ENCODE results near the gene CCDC194. TPM values are rescaled to one million over a fixed set of nuclear protein-coding genes. Genes with fewer than 3 reads are reported as not detected.

Gene CCDC194, protein sequence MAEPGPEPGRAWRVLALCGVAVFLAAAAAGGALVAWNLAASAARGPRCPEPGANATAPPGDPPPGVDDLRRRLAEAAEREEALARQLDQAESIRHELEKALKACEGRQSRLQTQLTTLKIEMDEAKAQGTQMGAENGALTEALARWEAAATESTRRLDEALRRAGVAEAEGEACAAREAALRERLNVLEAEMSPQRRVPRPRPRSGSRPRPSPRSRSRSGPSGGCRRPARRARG
- not detected in 2 replicates for total RNA-seq

DNA sequence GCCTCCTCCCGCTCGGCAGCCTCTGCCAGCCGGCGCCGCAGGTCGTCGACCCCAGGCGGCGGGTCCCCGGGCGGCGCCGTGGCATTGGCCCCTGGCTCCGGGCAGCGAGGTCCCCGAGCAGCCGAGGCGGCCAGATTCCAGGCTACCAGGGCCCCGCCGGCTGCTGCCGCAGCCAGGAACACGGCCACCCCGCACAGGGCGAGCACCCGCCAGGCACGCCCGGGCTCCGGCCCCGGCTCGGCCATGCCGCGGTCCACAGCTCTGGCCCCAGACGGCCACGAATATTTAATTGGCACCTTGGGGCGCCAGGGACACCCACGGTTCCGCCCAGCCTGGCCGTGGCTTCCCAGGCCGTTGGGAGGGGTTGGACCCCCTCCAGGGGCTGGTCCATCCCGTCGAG is at the start of gene CCDC194:
Gene CCDC194, minus strand, starts transcription at position 283 of the 400 bp plus-strand sequence. Its CDS starts 38 bp downstream, at position 245.

DNA sequence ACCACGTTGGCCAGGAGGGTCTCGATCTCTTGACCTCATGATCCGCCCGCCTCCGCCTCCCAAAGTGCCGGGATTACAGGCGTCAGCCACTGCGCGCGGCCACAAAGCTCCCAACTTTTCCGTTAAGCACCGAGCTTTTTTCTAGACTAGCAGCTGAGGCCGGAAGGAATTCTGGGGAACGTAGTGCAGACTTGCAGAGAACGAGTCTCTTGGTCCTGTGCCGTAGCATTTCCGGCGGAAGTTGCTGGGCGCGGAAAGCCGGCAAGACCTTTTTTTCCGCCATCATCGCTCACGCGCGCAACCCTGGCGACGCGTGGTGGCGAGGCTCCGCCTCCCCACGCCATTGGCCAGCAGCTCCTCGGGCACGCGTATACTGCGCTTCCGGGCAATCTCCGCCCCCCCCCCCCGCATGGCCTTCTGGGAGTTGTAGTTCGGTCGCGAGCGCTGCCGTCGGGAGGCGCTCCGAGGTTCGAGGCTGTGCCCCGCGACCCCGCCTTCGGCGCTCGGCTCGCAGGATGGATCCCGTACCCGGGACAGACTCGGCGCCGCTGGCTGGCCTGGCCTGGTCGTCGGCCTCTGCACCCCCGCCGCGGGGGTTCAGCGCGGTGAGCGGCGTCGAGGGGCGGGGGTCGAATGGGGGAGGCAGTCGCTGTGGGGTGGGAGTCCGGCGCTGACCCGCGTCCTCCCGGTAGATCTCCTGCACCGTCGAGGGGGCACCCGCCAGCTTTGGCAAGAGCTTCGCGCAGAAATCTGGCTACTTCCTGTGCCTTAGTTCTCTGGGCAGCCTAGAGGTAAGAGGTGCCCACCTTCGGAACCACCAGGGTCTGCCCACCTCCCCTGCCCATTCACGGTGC is 25.9 kb upstream of the CCDC194 start, which contains the start of gene MVB12A:
Gene MVB12A, plus strand, starts transcription at position 427 of the 854 bp plus-strand sequence. Its CDS starts 89 bp downstream, at position 516.

DNA sequence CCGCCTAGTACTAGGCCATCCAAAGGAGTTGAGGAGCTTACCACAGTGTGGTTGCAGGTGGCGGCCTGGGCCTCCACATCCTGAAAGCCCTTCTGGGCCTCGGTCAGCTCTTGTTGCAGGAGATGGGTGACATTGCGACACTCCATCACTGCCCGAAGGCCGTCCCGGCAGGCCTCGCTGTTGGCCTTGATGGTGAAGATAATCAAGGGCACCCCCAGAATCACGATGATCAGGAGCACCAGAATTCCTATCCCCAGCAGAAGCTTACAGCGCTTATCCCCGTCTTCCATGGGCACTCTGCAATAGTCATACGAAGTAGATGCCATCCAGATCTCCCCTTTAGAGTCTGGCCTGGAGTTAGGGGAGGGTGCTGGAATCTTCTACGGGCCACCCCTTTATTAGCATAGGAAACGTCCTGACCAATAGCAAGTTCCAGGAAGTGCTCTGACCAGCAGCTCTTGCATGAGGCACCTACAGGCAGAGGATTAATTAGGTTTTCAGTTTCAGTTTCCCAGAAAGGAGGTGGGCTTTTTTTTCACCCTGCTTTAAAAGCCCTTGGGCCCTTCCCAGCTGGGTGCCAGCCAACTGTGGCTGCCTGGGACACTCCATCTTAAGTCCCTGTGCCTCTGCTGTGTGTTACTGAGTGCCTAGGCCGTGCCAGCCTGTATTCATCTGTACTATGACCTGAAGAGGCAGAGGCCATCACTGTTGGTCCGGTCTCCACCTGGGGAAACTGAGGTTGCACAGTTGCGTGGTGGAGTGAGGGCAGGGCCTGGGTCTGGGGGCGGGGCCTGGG is 11.5 kb upstream of the CCDC194 start, which contains the start of gene BST2:
Gene BST2, minus strand, starts transcription at position 381 of the 796 bp plus-strand sequence. Its CDS starts 55 bp downstream, at position 326.

DNA sequence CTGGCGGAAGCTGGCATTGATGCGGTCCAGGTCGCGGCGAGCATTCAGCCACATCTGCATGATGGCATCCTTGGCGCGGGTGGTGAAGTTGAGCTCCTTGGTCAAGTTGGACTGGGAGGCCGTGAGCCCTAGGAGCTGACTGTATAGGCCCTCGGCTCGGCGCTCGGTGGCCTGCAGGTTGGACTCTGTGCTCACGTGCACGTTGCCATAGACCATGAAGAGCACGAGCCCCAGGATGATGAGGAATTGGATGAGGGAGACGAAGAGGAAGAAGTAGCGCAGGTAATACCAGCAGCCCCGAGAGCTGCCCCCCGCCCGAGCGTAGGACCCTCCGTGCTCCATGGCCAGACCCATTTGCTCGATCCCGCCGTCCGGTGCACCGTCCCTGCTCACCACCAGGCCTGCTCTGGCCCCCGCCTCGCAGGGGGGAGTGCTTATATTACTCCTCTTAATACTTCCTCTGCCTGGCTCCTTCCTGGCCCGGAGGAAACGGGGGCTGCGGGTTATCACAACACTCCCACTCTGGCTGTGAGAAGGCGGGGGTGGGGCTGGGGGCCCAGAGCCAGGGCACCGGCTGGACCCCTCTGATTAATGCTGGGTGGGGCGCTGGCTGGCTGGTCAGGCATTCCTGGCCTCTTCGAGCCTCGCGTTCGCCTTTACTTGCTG is 16.9 kb downstream of the CCDC194 start, which contains the start of gene PLVAP:
Gene PLVAP, minus strand, starts transcription at position 408 of the 666 bp plus-strand sequence. Its CDS starts 54 bp downstream, at position 354.

Other genes with a start within 250 kb of the CCDC194 start
- gene USE1, start 178.8 kb downstream of the CCDC194 start, total RNA-seq = 29.3 and 29.7 TPM in 2 replicates
- gene OCEL1, start 168.0 kb downstream of the CCDC194 start, total RNA-seq = 5.9 and 7.8 TPM in 2 replicates
- 48.0 and 52.5 TPM in 2 replicates for gene NR2F6, start 148.3 kb downstream of the CCDC194 start, total RNA-seq
- gene USHBP1, start 129.5 kb downstream of the CCDC194 start, total RNA-seq = 0.25 and 0.44 TPM in 2 replicates
- 47.7 and 49.2 TPM in 2 replicates for gene BABAM1, start 126.8 kb downstream of the CCDC194 start, total RNA-seq
- gene ANKLE1, start 112.3 kb downstream of the CCDC194 start, total RNA-seq = 0.12 TPM in 1 of 2 replicates, not detected in the other
- 7.2 TPM in 2 replicates for gene ABHD8, start 90.8 kb downstream of the CCDC194 start, total RNA-seq
- 98.2 and 107 TPM in 2 replicates for gene MRPL34, start 88.3 kb downstream of the CCDC194 start, total RNA-seq
- 33.1 and 42.0 TPM in 2 replicates for gene DDA1, start 84.6 kb downstream of the CCDC194 start, total RNA-seq
- gene ANO8, start 59.3 kb downstream of the CCDC194 start, total RNA-seq = 3.1 and 3.9 TPM in 2 replicates
- gene GTPBP3, start 56.6 kb downstream of the CCDC194 start, total RNA-seq = 16.6 and 21.0 TPM in 2 replicates
- gene PLVAP, start 16.9 kb downstream of the CCDC194 start, total RNA-seq = 0.20 and 0.31 TPM in 2 replicates
- gene BST2, start 11.4 kb upstream of the CCDC194 start, total RNA-seq = 13.6 and 13.7 TPM in 2 replicates
- 52.6 and 53.4 TPM in 2 replicates for gene MVB12A, start 25.9 kb upstream of the CCDC194 start, total RNA-seq
- gene TMEM221, start 54.5 kb upstream of the CCDC194 start, total RNA-seq = 0.25 TPM in 1 of 2 replicates, not detected in the other
- gene NXNL1, start 66.7 kb upstream of the CCDC194 start, total RNA-seq = not detected in 2 replicates
- gene SLC27A1, start 76.3 kb upstream of the CCDC194 start, total RNA-seq = 41.8 and 43.5 TPM in 2 replicates
- gene PGLS, start 117.5 kb upstream of the CCDC194 start, total RNA-seq = 116 and 122 TPM in 2 replicates
- 98.8 and 103 TPM in 2 replicates for gene COLGALT1, start 161.5 kb upstream of the CCDC194 start, total RNA-seq

Measured in cardiac ventricle fibroblast (primary cell).